ENCODE results near the gene RHBDF2.
"Not testable (repeated sequence)": the region's sequence is repeated elsewhere in the genome, so short reads cannot be mapped to it uniquely, and the experiment has no call there.

RHBDF2 gene

GRCh38 chr17:76527430-76528111 lies 26.3 kb upstream of the RHBDF2 start:
- H3K4me3 Mint-ChIP-seq: peak overlapping the region; percentile 2
- no peaks in the 10 kb centered on the region for H3K9me3 Mint-ChIP-seq
- no peaks in the 10 kb centered on the region for H3K27me3 Mint-ChIP-seq
- ATAC-seq (replicated peaks; ENCODE audit: extremely low read depth, poor library complexity, severe bottlenecking): peak; percentile 73
- peaks cover 28% of the 10 kb centered on the region for H3K4me1 Mint-ChIP-seq
- peak overlapping the region; percentile 49 for H3K27ac Mint-ChIP-seq (ENCODE audit: low read depth)
- peak in 1 of 2 donors; percentile 25 for DNase-seq (ENCODE audit: low spot score in 2 of 2)
- peaks cover 2% of the 10 kb centered on the region for H3K36me3 Mint-ChIP-seq (ENCODE audit: insufficient read depth)

GRCh38 chr17:76527016-76527415 lies 25.8 kb upstream of the RHBDF2 start:
- not testable (repeated sequence) for H3K27ac Mint-ChIP-seq (ENCODE audit: low read depth); ATAC-seq (replicated peaks; ENCODE audit: extremely low read depth, poor library complexity, severe bottlenecking); H3K27me3 Mint-ChIP-seq; DNase-seq (ENCODE audit: low spot score in 2 of 2); H3K36me3 Mint-ChIP-seq (ENCODE audit: insufficient read depth); H3K9me3 Mint-ChIP-seq
- peaks cover 28% of the 10 kb centered on the region for H3K4me1 Mint-ChIP-seq
- H3K4me3 Mint-ChIP-seq: peak overlapping the region; percentile 2

- not testable (repeated sequence) for H3K27ac Mint-ChIP-seq (ENCODE audit: low read depth); ATAC-seq (replicated peaks; ENCODE audit: extremely low read depth, poor library complexity, severe bottlenecking); H3K27me3 Mint-ChIP-seq; H3K9me3 Mint-ChIP-seq; DNase-seq (ENCODE audit: low spot score in 2 of 2); H3K36me3 Mint-ChIP-seq (ENCODE audit: insufficient read depth); H3K4me3 Mint-ChIP-seq
- peaks cover 28% of the 10 kb centered on the region for H3K4me1 Mint-ChIP-seq
Measured at GRCh38 chr17:76525513-76525833, 24.2 kb upstream of the RHBDF2 start.

- DNase-seq (ENCODE audit: low spot score in 2 of 2) (no peak), ATAC-seq (replicated peaks; ENCODE audit: extremely low read depth, poor library complexity, severe bottlenecking) (no peak)
- H3K27ac Mint-ChIP-seq (ENCODE audit: low read depth): no peak overlapping the region
- no peaks in the 10 kb centered on the region for H3K27me3 Mint-ChIP-seq
- H3K4me1 Mint-ChIP-seq: peaks cover 28% of the 10 kb centered on the region
- H3K4me3 Mint-ChIP-seq: no peak overlapping the region
- no peaks in the 10 kb centered on the region for H3K9me3 Mint-ChIP-seq
- peaks cover 2% of the 10 kb centered on the region for H3K36me3 Mint-ChIP-seq (ENCODE audit: insufficient read depth)
Measured at GRCh38 chr17:76524598-76525512, 23.6 kb upstream of the RHBDF2 start.

GRCh38 chr17:76523084-76524037 lies 22.1 kb upstream of the RHBDF2 start:
- Mint-ChIP-seq H3K27me3 (no peaks in the 10 kb centered on the region), H3K4me3 (peak overlapping the region; percentile 46), H3K36me3 (ENCODE audit: insufficient read depth) (peaks cover 2% of the 10 kb centered on the region), H3K27ac (ENCODE audit: low read depth) (no peak overlapping the region), H3K4me1 (peaks cover 28% of the 10 kb centered on the region), H3K9me3 (no peaks in the 10 kb centered on the region)
- peak; percentile 73 for ATAC-seq (replicated peaks; ENCODE audit: extremely low read depth, poor library complexity, severe bottlenecking)
- DNase-seq (ENCODE audit: low spot score in 2 of 2): peak; percentile 70 to 76

- H3K27me3 Mint-ChIP-seq; ATAC-seq (replicated peaks; ENCODE audit: extremely low read depth, poor library complexity, severe bottlenecking); H3K36me3 Mint-ChIP-seq (ENCODE audit: insufficient read depth); H3K27ac Mint-ChIP-seq (ENCODE audit: low read depth); DNase-seq (ENCODE audit: low spot score in 2 of 2); H3K4me3 Mint-ChIP-seq; H3K9me3 Mint-ChIP-seq: not testable (repeated sequence)
- peaks cover 21% of the 10 kb centered on the region for H3K4me1 Mint-ChIP-seq
Measured at GRCh38 chr17:76521683-76522082, 20.5 kb upstream of the RHBDF2 start.

GRCh38 chr17:76521262-76521661 lies 20.0 kb upstream of the RHBDF2 start:
- DNase-seq (ENCODE audit: low spot score in 2 of 2) (no peak), ATAC-seq (replicated peaks; ENCODE audit: extremely low read depth, poor library complexity, severe bottlenecking) (no peak)
- H3K4me3 Mint-ChIP-seq: no peak overlapping the region
- no peaks in the 10 kb centered on the region for H3K36me3 Mint-ChIP-seq (ENCODE audit: insufficient read depth)
- H3K9me3 Mint-ChIP-seq: no peaks in the 10 kb centered on the region
- peaks cover 21% of the 10 kb centered on the region for H3K4me1 Mint-ChIP-seq
- no peaks in the 10 kb centered on the region for H3K27me3 Mint-ChIP-seq
- no peak overlapping the region for H3K27ac Mint-ChIP-seq (ENCODE audit: low read depth)

- H3K4me1 Mint-ChIP-seq: peaks cover 23% of the 10 kb centered on the region
Measured at GRCh38 chr17:76519048-76519966, 18.1 kb upstream of the RHBDF2 start.

GRCh38 chr17:76517638-76518038 lies 16.4 kb upstream of the RHBDF2 start:
- Mint-ChIP-seq H3K27me3 (no peaks in the 10 kb centered on the region), H3K36me3 (ENCODE audit: insufficient read depth) (peaks cover 12% of the 10 kb centered on the region), H3K4me1 (peaks cover 27% of the 10 kb centered on the region), H3K9me3 (no peaks in the 10 kb centered on the region), H3K4me3 (peak overlapping the region; percentile 32), H3K27ac (ENCODE audit: low read depth) (peak overlapping the region; percentile 58)
- no peak for ATAC-seq (replicated peaks; ENCODE audit: extremely low read depth, poor library complexity, severe bottlenecking)
- no peak for DNase-seq (ENCODE audit: low spot score in 2 of 2)

More at GRCh38 chr17:76519048-76519966, 18.1 kb upstream of the RHBDF2 start:
- Mint-ChIP-seq H3K27ac (ENCODE audit: low read depth) (peak overlapping the region; percentile 58), H3K36me3 (ENCODE audit: insufficient read depth) (peaks cover 7% of the 10 kb centered on the region), H3K27me3 (no peaks in the 10 kb centered on the region), H3K4me3 (no peak overlapping the region), H3K9me3 (no peaks in the 10 kb centered on the region)
- ATAC-seq (replicated peaks; ENCODE audit: extremely low read depth, poor library complexity, severe bottlenecking): no peak
- no peak for DNase-seq (ENCODE audit: low spot score in 2 of 2)

GRCh38 chr17:76515274-76515949 lies 14.2 kb upstream of the RHBDF2 start:
- peak; percentile 82 for ATAC-seq (replicated peaks; ENCODE audit: extremely low read depth, poor library complexity, severe bottlenecking)
- H3K36me3 Mint-ChIP-seq (ENCODE audit: insufficient read depth): peaks cover 12% of the 10 kb centered on the region
- H3K4me1 Mint-ChIP-seq: peaks cover 37% of the 10 kb centered on the region
- DNase-seq (ENCODE audit: low spot score in 2 of 2): peak; percentile 74 to 92
- no peaks in the 10 kb centered on the region for H3K27me3 Mint-ChIP-seq
- H3K27ac Mint-ChIP-seq (ENCODE audit: low read depth): peak overlapping the region; percentile 95
- H3K9me3 Mint-ChIP-seq: no peaks in the 10 kb centered on the region
- peak overlapping the region; percentile 56 for H3K4me3 Mint-ChIP-seq

GRCh38 chr17:76514355-76514754 lies 13.1 kb upstream of the RHBDF2 start:
- Mint-ChIP-seq H3K4me1 (peaks cover 37% of the 10 kb centered on the region), H3K36me3 (ENCODE audit: insufficient read depth) (peaks cover 12% of the 10 kb centered on the region), H3K4me3 (peak overlapping the region; percentile 56), H3K27ac (ENCODE audit: low read depth) (peak overlapping the region; percentile 95)
- not testable (repeated sequence) for DNase-seq (ENCODE audit: low spot score in 2 of 2); H3K9me3 Mint-ChIP-seq; H3K27me3 Mint-ChIP-seq; ATAC-seq (replicated peaks; ENCODE audit: extremely low read depth, poor library complexity, severe bottlenecking)
